PFSK-1 (cell line): ENCODE results near the gene STXBP2.

Experiments
- FOXP2 ChIP-seq: optimal IDR thresholded peaks from 2 replicates; pipeline ENCODE3; 2011; ENCODE audit warnings: borderline replicate concordance, control low read depth, inconsistent platforms; ENCODE audit not compliant: insufficient read depth; ENCODE audit errors: extremely low read length, extremely low read depth
- POLR2AphosphoS5 ChIP-seq: IDR thresholded peaks from 2 replicates; pipeline ENCODE4 v1.6.1; 2012; ENCODE audit warnings: low read depth, mild to moderate bottlenecking, control low read depth, low read length, moderate library complexity
- SIN3A ChIP-seq: IDR thresholded peaks from 2 replicates; pipeline ENCODE4 v1.6.1; 2012; ENCODE audit warnings: mild to moderate bottlenecking, low read length, moderate library complexity, borderline replicate concordance; ENCODE audit not compliant: insufficient read depth
- TAF1 ChIP-seq: IDR thresholded peaks from 2 replicates; pipeline ENCODE4 v1.6.1; 2012; ENCODE audit warnings: low read length, control low read depth, borderline replicate concordance; ENCODE audit not compliant: insufficient read depth
- TF ChIP-seq, protein P1 (sequence below), 2 experiments: IDR thresholded peaks; 2 replicates each; pipeline versions ENCODE4 v1.6.1 to v1.8.0; 2011 to 2012; ENCODE audit warnings: low read depth in 2 of 2, low read length in 2 of 2, control low read depth in 1 of 2, inconsistent platforms in 1 of 2, mild to moderate bottlenecking in 1 of 2, moderate library complexity in 1 of 2; ENCODE audit not compliant: insufficient read depth in 1 of 2

DNA sequence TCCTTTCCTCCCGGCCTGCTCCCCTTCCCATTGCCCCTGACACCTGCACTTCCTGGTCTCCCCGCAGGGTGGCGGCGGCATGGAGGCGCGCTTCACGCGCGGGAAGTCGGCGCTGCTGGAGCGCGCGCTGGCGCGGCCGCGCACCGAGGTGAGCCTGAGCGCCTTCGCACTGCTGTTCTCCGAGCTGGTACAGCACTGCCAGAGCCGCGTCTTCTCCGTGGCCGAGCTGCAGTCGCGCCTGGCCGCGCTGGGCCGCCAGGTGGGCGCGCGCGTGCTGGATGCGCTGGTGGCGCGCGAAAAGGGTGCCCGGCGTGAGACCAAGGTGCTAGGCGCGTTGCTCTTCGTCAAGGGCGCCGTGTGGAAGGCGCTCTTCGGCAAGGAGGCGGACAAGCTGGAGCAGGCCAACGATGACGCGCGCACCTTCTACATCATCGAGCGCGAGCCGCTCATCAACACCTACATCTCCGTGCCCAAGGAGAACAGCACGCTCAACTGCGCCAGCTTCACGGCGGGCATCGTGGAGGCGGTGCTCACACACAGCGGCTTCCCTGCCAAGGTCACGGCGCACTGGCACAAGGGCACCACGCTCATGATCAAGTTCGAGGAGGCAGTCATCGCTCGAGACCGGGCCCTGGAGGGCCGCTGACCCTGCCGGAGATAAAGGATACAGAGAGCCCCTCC, 45.4 kb downstream of the STXBP2 start:
- TF ChIP-seq POLR2AphosphoS5 (no peak), TAF1 (no peak), SIN3A (no peak), FOXP2 (peak; percentile 12)
- TF ChIP-seq, protein P1, sequence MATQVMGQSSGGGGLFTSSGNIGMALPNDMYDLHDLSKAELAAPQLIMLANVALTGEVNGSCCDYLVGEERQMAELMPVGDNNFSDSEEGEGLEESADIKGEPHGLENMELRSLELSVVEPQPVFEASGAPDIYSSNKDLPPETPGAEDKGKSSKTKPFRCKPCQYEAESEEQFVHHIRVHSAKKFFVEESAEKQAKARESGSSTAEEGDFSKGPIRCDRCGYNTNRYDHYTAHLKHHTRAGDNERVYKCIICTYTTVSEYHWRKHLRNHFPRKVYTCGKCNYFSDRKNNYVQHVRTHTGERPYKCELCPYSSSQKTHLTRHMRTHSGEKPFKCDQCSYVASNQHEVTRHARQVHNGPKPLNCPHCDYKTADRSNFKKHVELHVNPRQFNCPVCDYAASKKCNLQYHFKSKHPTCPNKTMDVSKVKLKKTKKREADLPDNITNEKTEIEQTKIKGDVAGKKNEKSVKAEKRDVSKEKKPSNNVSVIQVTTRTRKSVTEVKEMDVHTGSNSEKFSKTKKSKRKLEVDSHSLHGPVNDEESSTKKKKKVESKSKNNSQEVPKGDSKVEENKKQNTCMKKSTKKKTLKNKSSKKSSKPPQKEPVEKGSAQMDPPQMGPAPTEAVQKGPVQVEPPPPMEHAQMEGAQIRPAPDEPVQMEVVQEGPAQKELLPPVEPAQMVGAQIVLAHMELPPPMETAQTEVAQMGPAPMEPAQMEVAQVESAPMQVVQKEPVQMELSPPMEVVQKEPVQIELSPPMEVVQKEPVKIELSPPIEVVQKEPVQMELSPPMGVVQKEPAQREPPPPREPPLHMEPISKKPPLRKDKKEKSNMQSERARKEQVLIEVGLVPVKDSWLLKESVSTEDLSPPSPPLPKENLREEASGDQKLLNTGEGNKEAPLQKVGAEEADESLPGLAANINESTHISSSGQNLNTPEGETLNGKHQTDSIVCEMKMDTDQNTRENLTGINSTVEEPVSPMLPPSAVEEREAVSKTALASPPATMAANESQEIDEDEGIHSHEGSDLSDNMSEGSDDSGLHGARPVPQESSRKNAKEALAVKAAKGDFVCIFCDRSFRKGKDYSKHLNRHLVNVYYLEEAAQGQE (IDR thresholded peaks at IDR 0.05; ENCODE audit: insufficient read depth in 1 of 2, low read depth in 2 of 2, low read length in 2 of 2), result no peak
